ENCODE data around the gene ARHGAP28.

Gene ARHGAP28

DNA sequence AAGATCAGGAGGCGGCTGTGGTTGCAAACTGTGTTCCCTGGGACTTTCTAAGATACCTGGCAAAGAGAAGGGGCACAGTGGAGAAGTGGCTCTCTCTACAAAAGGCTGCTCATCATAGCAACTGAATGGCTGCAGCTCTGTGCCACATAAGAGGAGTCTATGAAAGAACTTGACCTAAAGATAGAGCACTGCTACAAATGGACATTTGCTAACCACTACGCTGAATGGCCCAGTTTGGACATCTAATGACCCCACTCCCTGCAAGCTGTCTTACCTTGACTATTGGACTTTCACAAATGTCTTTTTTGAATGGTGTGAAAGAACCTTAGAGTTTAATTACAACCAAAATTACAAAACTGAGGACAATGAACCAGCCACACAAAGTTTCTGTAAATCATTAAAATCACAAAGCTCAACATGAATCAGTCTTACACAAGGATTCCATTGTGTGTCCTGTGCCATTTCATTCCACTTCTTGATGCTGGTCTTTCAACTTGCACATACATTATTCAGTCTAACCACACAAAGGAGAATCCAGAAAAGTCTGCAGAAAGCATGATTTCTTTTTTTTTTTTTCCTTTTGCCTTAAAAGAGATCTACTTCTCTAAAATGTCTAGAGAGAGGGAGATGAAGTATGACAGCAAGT is 234.1 kb downstream of the ARHGAP28 start:
- H3K4me2 ChIP-seq (ENCODE audit: low read length): no peak overlapping the region
- no peak overlapping the region for H3K27ac ChIP-seq
- H3K9ac ChIP-seq: no peak overlapping the region
- H3K9me3 ChIP-seq (ENCODE audit: control insufficient read depth, low read length): no peaks in the 10 kb centered on the region
- H3K4me3 ChIP-seq (ENCODE audit: low read depth, low read length): no peak overlapping the region
- TF ChIP-seq, protein P1, sequence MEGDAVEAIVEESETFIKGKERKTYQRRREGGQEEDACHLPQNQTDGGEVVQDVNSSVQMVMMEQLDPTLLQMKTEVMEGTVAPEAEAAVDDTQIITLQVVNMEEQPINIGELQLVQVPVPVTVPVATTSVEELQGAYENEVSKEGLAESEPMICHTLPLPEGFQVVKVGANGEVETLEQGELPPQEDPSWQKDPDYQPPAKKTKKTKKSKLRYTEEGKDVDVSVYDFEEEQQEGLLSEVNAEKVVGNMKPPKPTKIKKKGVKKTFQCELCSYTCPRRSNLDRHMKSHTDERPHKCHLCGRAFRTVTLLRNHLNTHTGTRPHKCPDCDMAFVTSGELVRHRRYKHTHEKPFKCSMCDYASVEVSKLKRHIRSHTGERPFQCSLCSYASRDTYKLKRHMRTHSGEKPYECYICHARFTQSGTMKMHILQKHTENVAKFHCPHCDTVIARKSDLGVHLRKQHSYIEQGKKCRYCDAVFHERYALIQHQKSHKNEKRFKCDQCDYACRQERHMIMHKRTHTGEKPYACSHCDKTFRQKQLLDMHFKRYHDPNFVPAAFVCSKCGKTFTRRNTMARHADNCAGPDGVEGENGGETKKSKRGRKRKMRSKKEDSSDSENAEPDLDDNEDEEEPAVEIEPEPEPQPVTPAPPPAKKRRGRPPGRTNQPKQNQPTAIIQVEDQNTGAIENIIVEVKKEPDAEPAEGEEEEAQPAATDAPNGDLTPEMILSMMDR (IDR thresholded peaks at IDR 0.05): no peak
- no peaks in the 10 kb centered on the region for H3K36me3 ChIP-seq (ENCODE audit: control insufficient read depth, insufficient read depth, low read length)
- H3K27me3 ChIP-seq (ENCODE audit: control insufficient read depth, insufficient read depth, low read length): no peaks in the 10 kb centered on the region
- H3K4me1 ChIP-seq: no peaks in the 10 kb centered on the region
- H2AFZ ChIP-seq: no peak overlapping the region
- no peaks in the 10 kb centered on the region for H3K79me2 ChIP-seq
